22Rv1 (cell line): Measurements from ENCODE around the gene IL4R.

Experiments
- ZFX ChIP-seq: fragments of 450-650 bp; IDR thresholded peaks from 2 replicates; pipeline ENCODE4 v1.6.1; 2017; ENCODE audit warnings: antibody characterized with exemption, borderline replicate concordance
- TF ChIP-seq, protein P1 (sequence below): fragments of 450-650 bp; IDR thresholded peaks from 2 replicates; pipeline ENCODE4 v1.5.1; 2017; ENCODE audit warnings: mild to moderate bottlenecking

DNA sequence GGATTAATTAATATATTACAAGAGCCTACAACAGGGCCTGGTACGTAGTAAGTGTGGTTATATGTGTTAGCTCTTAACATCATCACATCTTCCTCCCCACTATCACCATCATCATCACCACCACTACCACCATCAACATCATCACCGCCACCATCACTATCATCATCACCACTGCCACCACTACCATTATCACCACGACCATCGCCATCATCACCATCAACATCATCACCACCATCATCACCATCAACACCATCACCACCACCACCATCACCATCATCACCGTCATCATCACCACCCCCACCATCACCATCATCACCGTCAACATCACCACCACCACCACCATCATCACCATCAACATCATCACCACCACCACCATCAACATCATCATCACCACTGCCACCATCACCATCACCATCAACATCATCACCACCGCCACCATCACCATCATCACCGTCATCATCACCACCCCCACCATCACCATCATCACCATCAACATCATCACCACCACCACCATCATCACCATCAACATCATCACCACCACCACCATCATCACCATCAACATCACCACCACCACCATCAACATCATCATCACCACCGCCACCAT lies 7.8 kb upstream of the IL4R start:
- TF ChIP-seq ZFX = no peak
- TF ChIP-seq, protein P1, sequence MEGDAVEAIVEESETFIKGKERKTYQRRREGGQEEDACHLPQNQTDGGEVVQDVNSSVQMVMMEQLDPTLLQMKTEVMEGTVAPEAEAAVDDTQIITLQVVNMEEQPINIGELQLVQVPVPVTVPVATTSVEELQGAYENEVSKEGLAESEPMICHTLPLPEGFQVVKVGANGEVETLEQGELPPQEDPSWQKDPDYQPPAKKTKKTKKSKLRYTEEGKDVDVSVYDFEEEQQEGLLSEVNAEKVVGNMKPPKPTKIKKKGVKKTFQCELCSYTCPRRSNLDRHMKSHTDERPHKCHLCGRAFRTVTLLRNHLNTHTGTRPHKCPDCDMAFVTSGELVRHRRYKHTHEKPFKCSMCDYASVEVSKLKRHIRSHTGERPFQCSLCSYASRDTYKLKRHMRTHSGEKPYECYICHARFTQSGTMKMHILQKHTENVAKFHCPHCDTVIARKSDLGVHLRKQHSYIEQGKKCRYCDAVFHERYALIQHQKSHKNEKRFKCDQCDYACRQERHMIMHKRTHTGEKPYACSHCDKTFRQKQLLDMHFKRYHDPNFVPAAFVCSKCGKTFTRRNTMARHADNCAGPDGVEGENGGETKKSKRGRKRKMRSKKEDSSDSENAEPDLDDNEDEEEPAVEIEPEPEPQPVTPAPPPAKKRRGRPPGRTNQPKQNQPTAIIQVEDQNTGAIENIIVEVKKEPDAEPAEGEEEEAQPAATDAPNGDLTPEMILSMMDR = no peak
